ENCODE results near the gene ZNHIT1. TPM values are rescaled to one million over a fixed set of nuclear protein-coding genes. Genes with fewer than 3 reads are reported as not detected.

The ZNHIT1 gene
- total RNA-seq, 1 donor from 2014 or later, result 39.1 TPM

- H3K9me3 Mint-ChIP-seq, result no peaks in the 10 kb centered on the region
- no peaks in the 10 kb centered on the region for H3K9me3 ChIP-seq (ENCODE audit: low read depth)
- peaks cover 2% of the 10 kb centered on the region for H3K36me3 Mint-ChIP-seq
- no peaks in the 10 kb centered on the region for H3K4me1 Mint-ChIP-seq
- no peaks in the 10 kb centered on the region for H3K4me1 ChIP-seq
- no peak overlapping the region for H3K27ac Mint-ChIP-seq
- H3K79me2 ChIP-seq (ENCODE audit: low read depth), result no peaks in the 10 kb centered on the region
- no peak overlapping the region for H3K4me2 ChIP-seq
- H3K27ac ChIP-seq, result no peak overlapping the region
- H3K4me3 Mint-ChIP-seq, result no peak overlapping the region
- H3K36me3 ChIP-seq, result no peaks in the 10 kb centered on the region
- H3F3A ChIP-seq (ENCODE audit: low read depth), result no peaks in the 10 kb centered on the region
- H3K9ac ChIP-seq, result no peak overlapping the region
- H3K27me3 Mint-ChIP-seq (ENCODE audit: insufficient read depth, low read depth), result peaks cover 12% of the 10 kb centered on the region
- no peak overlapping the region for H3K4me3 ChIP-seq
- no peak overlapping the region for H2AFZ ChIP-seq (replicated peaks)
- H4K20me1 ChIP-seq (ENCODE audit: low read depth), result no peaks in the 10 kb centered on the region
- TF ChIP-seq CTCF (IDR thresholded peaks at IDR 0.05) (no peak), EZH2 (IDR thresholded peaks at IDR 0.05) (no peak), EZH2phosphoT487 (IDR thresholded peaks at IDR 0.05) (no peak)
- peaks cover 3% of the 10 kb centered on the region for H3K27me3 ChIP-seq
- no peak for DNase-seq (ENCODE audit: low spot score)
Measured at GRCh38 chr7:101208794-101209193, 9.2 kb upstream of the ZNHIT1 start.

DNA sequence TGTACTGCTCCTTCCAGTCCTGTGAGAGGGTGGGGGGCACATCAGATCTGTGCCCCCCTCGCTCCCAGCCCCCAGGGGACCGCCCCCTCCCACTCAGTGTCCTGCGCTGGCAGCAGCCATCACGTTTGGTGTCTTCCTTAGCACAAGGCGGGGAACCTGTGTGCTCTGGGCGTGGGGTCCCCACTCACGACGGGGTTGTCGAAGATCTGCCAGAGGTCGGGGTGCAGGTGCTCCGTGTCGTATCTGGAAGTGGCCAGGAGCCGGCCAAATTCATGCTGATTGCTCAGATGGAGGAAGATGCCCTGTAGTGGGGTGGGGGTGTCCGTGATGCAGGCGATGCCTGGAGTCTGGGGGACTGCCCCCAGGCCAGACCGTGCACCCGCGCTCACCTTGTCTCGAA, 7.8 kb upstream of the ZNHIT1 start:
- no peaks in the 10 kb centered on the region for H3K9me3 ChIP-seq (ENCODE audit: low read depth)
- H3K4me1 ChIP-seq, result no peaks in the 10 kb centered on the region
- no peaks in the 10 kb centered on the region for H4K20me1 ChIP-seq (ENCODE audit: low read depth)
- H3K4me3 ChIP-seq, result no peak overlapping the region
- Mint-ChIP-seq H3K27ac (no peak overlapping the region), H3K27me3 (ENCODE audit: insufficient read depth, low read depth) (peaks cover 8% of the 10 kb centered on the region), H3K4me3 (no peak overlapping the region), H3K4me1 (peaks cover 3% of the 10 kb centered on the region), H3K9me3 (no peaks in the 10 kb centered on the region), H3K36me3 (peaks cover 2% of the 10 kb centered on the region)
- H3K4me2 ChIP-seq, result no peak overlapping the region
- H2AFZ ChIP-seq (replicated peaks), result no peak overlapping the region
- DNase-seq (ENCODE audit: low spot score), result no peak
- no peak overlapping the region for H3K9ac ChIP-seq
- no peaks in the 10 kb centered on the region for H3K36me3 ChIP-seq
- H3F3A ChIP-seq (ENCODE audit: low read depth), result no peaks in the 10 kb centered on the region
- H3K27ac ChIP-seq, result no peak overlapping the region
- H3K27me3 ChIP-seq, result no peaks in the 10 kb centered on the region
- no peaks in the 10 kb centered on the region for H3K79me2 ChIP-seq (ENCODE audit: low read depth)
- no peak for TF ChIP-seq EZH2 (IDR thresholded peaks at IDR 0.05)
- no peak for TF ChIP-seq CTCF (IDR thresholded peaks at IDR 0.05)
- no peak for TF ChIP-seq EZH2phosphoT487 (IDR thresholded peaks at IDR 0.05)

DNA sequence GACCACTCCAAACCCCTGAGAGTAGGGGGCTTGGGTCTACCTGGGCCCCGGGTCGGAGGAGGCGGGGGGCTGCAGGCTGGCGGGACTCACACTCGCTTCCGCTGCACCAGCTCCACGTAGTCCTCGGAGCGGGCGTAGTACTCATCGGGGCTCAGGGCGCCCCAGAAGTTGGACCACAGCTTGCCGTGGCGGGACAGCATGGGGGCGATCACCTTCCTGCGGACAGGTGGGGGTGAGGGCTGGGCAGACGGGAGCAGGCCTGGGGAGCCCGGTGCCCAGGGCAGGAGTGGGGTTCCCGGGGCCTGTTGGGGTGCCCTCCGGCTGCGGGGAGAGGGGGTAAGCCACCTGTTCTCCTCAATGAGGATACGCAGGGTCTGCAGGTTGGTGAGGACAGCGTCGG, 6.5 kb upstream of the ZNHIT1 start:
- H3K36me3 ChIP-seq, result no peaks in the 10 kb centered on the region
- H3K9ac ChIP-seq, result no peak overlapping the region
- TF ChIP-seq EZH2phosphoT487 (IDR thresholded peaks at IDR 0.05) (no peak), EZH2 (IDR thresholded peaks at IDR 0.05) (no peak), CTCF (IDR thresholded peaks at IDR 0.05) (no peak)
- H2AFZ ChIP-seq (replicated peaks), result no peak overlapping the region
- no peaks in the 10 kb centered on the region for H3K9me3 ChIP-seq (ENCODE audit: low read depth)
- H4K20me1 ChIP-seq (ENCODE audit: low read depth), result no peaks in the 10 kb centered on the region
- Mint-ChIP-seq H3K9me3 (no peaks in the 10 kb centered on the region), H3K27ac (no peak overlapping the region), H3K4me1 (peaks cover 11% of the 10 kb centered on the region), H3K27me3 (ENCODE audit: insufficient read depth, low read depth) (peaks cover 5% of the 10 kb centered on the region), H3K4me3 (no peak overlapping the region), H3K36me3 (peaks cover 2% of the 10 kb centered on the region)
- H3K27ac ChIP-seq, result no peak overlapping the region
- no peaks in the 10 kb centered on the region for H3F3A ChIP-seq (ENCODE audit: low read depth)
- H3K4me3 ChIP-seq, result no peak overlapping the region
- H3K4me1 ChIP-seq, result no peaks in the 10 kb centered on the region
- DNase-seq (ENCODE audit: low spot score), result no peak
- H3K27me3 ChIP-seq, result no peaks in the 10 kb centered on the region
- H3K4me2 ChIP-seq, result no peak overlapping the region
- no peaks in the 10 kb centered on the region for H3K79me2 ChIP-seq (ENCODE audit: low read depth)
